HuH-7.5 (cell line): Measurements from ENCODE around the gene ATP5IF1.

Experiments
- DNase-seq: peaks from one replicate; pipeline ENCODE4 v3.0.0; 2011; ENCODE audit warnings: low spot score

The ATP5IF1 gene

DNA sequence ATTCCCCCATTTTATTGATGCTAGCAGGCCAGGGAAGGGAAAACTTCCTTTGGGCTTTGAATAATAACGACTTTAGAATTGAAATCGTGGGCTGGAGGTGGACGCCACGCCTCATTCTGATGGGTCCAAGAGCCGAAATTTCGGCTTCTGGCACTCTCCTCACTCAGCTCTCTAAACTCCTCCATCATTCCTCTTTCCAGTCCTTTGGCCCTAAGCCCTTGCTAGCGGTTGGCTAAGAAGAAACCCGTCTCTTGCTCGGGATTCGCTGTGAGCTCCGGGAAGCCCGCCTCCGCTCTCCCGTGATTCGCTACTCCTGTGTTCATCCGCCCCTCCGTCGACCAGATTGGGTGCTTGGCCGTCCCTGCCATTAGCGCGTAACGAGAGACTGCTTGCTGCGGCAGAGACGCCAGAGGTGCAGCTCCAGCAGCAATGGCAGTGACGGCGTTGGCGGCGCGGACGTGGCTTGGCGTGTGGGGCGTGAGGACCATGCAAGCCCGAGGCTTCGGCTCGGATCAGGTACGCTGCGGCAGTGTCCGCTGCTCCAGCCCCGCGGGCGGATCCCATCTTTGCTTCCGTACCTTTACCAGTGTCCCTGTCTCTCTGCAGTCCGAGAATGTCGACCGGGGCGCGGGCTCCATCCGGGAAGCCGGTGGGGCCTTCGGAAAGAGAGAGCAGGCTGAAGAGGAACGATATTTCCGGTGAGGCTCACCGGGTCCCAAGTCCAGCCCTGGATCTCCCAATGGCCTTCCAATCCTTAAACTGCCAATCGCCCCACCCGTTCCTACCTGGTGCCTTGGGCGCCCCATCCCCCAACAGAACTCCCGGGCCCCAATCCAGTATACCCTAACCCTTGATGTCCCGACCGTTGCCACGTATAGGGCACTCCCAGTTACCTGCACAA is at the start of gene ATP5IF1:
ATP5IF1 (plus strand) TSS at position 370 of the 901 bp plus-strand sequence; CDS start at position 430, 60 bp downstream.
- DNase-seq, result peak; percentile 92

DNA sequence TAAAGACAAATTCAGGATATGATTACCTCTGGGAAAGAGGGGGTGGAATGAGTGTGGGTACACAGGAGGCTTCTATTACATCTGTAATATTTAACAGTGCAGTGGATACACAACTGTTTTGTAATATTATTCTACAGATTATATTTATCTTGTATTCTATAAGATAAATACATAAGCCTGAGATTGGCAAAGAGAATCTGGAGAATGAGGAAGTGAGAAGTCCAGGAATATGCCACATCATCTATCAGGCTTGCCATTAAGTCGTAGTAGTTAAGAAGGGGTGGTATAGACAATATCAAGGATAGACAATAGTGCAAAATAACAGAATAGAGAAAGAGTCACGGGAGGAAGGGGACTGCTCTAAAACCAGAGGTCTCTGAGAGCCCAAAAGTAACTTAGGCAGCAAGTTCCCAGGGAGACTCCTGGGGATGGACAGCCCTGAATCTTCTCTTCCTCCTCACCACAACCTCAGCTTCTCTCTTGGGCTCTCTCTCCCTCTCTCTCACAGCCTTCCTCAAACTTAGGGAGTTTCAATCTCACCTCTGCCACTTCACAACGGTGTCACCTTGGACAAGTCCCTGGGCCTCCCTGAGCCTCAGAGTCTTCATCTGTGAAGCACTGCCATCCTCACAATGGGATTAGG is 45.5 kb upstream of the ATP5IF1 start:
- DNase-seq, result no peak

DNA sequence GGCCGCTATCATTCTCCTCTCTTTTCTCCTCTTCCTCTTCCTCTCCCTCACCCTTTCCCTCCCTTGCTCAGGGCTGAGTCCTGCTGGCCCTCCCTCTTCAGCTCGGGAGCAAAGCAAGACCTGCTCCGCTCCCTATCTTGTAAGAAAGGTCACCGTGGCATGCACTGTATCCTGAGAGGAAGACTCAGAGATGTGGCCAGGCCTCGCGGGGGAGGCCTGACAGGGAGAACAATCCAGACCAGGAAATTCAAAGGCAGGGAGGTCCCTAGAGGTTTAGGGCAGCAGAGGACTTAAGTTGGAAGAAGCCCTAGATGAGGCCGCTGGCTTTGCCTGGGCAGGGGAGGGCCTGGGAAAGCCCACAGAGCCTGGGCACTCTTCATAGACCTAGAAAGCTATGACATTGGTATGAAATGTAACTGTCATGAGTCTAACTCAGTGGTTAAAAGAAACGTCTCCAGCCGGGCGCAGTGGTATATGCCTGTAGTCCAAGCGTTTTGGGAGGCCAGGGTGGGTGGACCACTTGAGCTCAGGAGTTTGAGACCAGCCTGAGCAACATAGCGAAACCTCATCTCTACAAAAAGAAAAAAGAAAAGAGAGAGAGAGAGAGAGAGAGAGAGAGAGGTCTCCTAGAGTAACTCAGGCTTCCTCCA is 44.8 kb upstream of the ATP5IF1 start:
- no peak for DNase-seq

DNA sequence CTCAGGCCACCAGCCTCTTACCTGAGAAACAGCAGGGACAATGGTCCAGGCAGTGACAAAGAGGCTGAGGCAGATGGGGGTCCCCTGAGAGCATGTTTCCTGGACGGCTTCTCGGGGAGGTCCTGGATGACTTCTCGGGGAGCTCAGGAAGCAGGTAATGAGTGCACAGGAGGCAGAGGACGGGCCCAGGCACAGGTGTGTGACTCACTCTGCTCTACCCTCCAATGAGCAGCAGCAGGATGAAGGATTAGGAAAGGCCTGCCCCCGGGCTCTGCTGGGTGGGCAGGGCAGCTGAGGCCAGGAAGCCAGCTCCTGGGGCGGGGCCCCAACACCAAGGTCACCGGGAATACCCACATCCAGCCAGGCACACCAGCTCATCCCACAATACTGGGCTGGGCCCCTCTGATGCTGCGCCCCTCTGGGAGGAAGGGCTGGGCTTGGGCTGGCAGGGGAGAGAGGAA is 42.2 kb upstream of the ATP5IF1 start:
- no peak for DNase-seq

DNA sequence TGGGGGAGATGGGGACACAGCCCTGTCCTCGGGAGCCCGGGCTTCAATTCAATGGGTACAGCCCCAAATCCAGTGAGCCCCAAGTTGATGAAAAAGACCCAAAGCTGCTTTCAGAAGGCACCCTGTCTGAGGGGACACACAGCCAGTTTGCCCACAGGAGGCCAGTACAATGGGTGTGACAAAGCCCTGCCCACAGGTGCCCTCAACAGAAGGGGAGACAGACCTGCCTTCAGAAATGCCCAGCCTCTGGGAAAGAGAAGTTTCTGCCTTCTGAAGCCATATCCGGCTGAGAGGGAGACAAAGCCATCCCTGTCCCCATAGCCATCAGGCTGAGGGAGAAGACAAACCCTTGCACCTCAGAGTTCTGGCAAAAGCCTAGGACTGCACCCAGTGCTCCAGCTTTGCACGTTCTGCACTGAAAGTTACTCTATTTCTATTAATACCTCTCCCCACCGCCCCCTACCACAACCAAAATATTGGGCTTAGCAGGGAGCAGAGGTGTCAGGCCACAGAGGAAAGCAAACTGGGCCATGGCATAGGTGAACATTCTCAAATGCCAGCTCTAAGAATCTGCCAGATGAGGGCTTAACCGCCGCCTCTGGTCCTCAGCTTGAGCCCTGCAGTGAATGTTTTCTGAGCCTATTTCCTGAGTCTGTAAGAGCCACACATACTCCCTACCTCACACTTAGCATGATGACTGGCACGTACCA is 41.4 kb upstream of the ATP5IF1 start:
- DNase-seq, result no peak

DNA sequence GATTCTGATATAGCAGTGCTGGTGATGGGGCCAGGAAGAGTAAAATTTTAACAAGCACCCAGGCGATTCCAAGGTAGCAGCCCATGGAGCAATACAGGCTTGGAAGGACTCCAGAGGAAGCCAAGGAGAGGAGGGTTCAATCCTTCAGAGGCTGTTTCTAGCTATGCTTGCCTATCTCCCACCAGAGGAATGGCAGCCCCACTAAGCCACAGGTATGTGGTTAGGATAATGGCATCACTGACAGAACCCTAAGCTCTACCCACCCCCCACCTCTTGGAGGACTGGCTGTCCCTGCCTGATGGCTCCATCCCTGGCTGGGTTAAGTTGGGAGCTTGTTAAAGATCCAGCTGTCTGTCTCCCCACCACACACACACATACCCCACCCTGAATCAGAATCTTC is 40.1 kb upstream of the ATP5IF1 start:
- no peak for DNase-seq

DNA sequence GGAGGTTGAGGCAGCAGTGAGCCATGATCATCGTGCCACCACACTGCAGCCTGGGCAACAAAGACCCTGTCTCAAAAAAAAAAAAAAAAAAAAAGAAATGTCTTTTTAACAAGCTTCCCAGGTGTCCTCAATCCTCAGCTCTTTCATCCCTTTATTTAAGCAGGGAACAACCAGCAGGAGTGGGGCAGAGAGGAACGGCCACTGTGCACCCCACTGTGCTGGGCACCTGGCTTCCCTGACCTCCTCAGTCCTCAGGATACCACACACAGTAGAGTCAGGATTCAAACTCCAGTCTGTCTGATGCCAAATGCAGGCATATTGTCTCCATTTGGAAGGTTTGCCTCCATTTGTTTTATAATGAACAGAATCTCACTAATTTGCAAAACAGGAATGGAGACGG is 39.6 kb upstream of the ATP5IF1 start:
- DNase-seq, result no peak

DNA sequence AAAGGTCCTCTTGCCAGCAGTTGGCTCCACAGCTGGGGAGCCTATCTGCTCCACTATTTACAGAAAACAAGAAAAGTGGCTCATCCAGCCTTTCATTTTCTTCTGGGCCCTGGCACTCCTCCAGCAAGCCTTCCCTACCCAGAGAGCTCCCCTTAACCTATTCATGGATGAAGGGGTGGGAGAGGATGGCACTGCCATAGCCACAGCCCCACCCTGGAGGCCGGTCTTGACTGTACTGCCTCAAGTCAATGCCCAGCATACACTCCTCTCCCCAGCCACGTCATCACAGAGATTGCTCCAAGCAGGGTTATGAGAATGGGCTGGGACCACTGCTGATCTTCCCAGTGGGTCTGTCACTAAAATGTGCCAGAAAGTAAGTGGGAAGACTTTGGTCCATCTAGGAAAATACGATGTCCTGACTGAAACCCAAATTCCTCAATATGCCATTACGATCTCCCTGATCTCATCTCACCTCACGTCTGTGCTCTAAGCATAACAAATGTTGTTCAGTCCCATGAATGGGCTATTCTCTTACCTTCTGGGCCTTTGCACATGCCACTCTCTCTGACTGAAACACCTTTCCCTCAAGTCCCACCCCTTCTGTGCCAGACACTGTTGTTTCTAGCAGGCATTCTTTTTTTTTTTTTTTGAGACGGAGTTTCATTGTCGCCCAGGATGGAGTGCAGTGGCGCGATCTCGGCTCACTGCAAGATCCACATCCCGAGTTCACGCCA is 38.1 kb upstream of the ATP5IF1 start:
- DNase-seq, result no peak

DNA sequence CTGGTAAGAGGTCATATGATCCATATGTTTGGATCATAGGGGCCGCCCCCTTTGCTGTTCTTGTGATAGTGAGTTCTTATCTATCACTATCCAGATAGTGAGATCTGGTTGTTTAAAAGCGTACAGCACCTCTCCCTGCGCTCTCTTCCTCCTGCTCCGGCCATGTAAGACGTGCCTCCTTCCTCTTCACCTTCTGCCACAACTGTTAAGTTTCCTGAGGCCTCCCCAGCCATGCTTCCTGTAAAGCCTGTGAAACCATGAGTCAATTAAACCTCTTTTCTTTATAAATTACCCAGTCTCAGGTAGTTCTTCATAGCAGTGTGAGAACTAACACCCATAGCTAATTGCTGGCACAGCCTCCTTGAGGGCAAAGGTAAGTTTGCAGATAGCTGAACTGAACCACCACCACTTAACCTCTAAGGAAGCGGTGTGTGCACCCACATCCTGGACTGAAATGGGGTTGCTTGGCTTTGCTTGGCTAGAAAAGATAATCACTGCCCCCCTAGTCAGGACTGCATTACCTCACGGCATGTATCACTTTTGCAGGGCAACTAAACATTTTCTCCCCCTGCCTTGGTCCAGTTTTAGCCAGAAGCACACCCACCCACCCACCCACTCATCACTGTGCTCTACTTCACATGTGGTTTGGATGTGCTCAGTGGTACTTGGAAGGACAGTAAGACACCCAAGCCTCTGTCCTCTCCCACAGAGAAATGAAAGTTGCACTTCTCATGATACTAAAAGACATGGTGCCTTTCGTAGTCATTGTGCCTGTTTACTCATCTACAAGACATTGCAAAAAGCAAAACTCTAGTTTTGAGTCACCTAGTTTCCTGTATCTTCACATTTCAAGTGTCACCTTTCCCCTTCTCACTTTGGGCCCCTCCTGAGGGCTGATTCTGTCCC is 36.3 kb upstream of the ATP5IF1 start:
- no peak for DNase-seq

DNA sequence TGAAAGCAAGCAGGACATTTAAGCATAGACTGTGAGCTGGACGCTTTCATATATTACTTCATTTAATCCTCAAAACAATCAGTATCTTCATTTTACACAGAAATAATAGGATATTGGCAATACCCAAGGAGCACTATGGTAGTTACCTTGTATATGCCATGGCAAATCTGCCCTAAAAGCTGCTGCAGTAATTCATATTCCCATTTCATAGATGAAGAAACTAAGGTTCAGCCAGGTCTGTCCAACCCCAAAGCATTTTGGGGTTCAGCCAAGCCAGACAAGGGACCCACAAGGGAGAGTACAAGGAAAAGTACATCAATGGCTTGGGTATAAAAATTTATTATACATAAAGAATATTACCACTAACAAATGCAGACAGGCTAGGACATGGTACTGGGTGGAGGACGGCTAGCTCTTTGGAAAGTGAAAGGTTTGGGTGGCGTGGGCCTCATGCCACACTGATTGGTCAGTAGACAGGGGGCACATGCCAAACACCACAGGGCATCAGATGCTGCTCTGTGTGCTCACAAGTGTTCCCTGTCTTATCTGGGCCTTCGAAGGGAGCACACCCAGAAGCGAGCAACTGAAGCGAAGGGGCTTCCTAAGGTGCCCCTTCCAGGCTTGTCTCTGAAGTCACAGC is 35.6 kb upstream of the ATP5IF1 start:
- no peak for DNase-seq

DNA sequence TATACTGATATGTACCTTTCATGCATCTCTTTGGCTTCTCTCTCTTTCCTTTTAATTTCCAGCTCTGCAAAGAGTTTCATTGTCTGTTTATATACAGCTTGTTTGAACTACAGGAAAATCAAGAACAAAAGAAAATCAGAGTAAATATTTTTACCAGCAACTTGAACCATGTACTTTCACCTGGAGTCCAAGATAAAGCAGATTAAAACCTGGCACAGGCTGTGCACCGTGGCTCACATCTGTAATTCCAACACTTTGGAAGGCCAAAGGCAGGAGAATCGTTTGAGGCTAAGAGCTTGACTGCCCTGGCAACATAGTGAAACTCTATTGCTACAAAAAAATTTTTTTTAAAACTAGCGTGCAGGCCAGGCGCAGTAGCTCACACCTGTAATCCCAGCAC is 30.7 kb upstream of the ATP5IF1 start:
- DNase-seq, result no peak

DNA sequence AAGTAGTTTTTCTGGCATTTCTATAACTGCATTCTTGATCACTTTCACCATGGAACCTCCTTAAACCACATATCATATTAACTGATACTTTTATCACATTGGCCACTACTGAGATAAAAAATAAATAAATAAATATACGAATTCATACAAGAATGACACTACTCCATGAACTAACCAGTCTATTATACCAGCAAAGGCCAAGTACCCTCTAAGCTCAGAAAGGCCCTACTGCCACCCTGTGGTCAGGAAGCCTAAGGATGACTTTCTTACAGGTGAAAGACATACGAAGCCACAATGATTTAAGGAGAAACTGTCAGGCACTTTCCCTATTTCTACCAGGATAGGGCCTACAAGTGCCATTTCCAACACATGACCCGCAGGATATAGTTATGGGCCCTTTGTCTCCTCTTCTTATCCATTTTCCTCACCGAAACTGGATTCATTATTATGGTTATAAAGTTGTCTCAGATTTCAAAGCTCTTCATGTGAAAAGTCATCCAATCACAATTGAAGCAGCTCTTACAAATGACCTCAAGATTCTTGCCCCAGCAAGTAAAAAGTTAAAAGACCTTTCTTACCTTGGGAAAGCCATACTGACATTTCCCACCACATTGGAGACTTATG is 27.0 kb upstream of the ATP5IF1 start:
- DNase-seq, result peak; percentile 27

DNA sequence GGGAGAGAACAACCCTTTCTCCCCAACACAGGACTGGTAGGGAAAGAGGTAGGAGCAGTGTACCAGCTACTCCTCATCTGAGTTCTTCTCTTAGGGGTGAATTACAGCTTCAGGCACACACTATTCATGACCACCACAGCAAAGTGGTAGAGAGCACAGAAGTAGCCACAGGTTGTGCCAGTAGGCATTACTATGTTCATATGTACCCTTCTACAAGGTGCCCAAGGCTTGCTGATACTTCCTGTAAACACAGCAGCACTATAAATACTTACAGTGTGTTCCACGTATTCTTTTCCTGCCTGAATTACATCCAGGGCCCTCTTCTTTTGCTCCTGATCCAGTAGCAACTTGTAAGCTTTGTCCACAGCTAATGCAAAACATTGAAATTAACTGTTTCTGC is 26.2 kb upstream of the ATP5IF1 start:
- DNase-seq, result no peak

DNA sequence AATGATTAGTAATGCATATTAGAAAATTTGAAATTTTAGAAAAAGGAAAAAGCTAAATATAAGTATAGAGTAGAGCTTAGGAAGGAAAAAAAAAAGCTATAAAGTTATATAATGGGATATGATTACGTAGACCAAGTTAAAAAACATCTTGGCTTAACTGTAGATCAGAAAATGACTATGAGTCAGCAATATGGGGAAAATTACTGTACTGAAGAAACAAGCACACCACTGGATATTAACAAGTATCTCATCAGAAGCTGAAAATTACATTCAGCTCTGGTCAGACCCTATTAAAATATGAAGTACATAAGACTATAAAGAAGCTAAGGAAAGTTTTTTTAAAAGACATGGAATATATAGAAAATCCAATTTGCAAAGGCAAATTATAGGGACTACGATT is 22.6 kb upstream of the ATP5IF1 start:
- no peak for DNase-seq

DNA sequence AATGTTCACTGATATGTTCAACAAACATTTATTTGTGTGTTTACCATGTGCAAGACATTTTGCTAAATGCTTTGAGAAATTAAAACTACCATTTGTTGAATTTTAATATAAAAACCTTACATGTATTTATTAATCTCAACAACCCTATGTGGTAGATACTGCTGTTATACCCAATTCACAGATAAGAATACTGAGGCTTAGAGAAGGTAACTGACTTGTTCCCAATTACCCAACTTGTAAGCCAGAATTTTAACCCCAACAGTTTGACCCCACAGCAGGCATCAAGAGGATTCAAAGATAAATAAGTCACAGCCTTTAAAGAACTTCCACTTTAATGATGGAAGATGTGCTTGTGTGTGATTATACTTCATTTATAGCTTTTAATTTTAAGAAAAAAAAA is 6.8 kb upstream of the ATP5IF1 start:
- no peak for DNase-seq

DNA sequence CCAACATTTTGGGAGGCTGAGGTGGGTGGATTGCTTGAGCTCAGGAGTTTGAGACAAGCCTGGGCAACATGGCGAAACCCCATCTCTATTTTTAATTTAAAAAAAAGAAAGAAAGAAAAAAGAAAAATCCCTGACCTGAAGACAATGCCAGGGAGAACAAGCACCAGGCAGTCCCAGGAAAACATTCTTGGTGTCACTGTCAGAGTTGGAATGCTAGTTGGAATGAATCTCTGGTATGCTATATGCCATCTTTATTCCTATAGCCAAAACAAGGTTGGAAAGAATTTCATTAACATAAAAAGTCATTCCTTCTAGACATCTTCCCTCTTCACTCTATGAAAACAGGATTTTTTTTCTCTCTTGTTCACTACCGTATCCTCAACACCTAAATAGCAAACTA is 5.9 kb upstream of the ATP5IF1 start:
- no peak for DNase-seq

DNA sequence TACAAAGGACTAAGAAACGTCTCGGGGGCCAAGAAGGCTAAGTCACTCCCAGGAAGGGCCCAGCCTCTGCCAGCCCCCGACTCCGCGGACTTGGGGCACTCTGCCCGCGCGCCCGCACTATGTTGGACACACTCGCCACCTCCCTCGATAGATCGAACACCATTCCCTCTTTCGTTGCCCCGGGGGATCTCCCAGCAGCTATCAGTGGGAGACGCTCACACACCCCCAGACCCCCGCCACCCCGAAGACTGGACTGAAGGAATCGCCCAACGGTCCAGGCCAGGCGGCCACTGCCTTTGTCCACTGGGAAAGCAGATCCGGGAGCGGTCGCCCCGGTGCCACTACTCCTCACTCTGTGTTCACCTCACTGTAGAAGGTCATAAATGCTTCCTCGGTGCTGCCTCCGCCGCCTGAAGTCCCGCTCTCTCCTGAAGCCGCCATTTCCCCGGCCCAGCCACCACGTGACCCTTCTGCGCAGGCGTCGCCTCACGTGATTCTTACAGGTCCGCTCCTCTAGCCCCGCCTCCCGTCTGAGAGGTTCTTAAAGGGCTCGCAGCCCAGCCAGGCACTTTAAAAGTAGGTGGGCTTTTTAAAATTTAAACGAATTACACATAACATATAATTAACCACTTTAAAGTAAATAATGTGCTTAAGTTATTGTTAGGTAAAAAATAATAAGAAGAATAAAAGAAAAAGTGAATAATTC is 3.2 kb upstream of the ATP5IF1 start, which contains the start of gene DNAJC8:
DNAJC8 (minus strand) TSS at position 472 of the 706 bp plus-strand sequence; CDS start at position 441, 31 bp downstream.
- DNase-seq, result peak; percentile 64

DNA sequence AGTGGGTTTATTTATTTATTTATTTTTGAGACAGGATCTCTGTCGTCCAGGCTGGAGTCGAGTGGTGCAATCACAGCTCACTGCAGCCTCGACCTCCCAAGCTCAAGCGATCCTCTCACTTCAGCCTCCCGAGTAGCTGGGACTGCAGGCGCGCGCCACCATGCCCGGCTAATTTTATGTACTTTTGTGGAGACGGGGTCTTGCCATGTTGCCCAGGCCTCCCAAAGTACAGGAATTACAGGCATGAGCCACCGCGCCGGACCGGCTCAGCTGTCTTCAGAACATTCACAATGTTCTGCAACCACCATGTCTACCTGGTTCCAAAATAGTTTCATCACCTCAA is 2.7 kb upstream of the ATP5IF1 start:
- DNase-seq, result no peak
